Measurements from ENCODE around the gene STX3.
A peak's percentile ranks its signal among the peaks of the same experiment; 100 is the strongest.
"Not testable (repeated sequence)": the region's sequence is repeated elsewhere in the genome, so short reads cannot be mapped to it uniquely, and the experiment has no call there.

The STX3 gene

GRCh38 chr11:59791639-59792038 lies 36.5 kb downstream of the STX3 start:
- DNase-seq (ENCODE audit: low spot score), result no peak

- no peak for DNase-seq (ENCODE audit: low spot score)
Observed at GRCh38 chr11:59792507-59792906, 37.3 kb downstream of the STX3 start.

GRCh38 chr11:59794417-59794816 lies 39.2 kb downstream of the STX3 start:
- no peak for DNase-seq (ENCODE audit: low spot score)

- DNase-seq (ENCODE audit: low spot score), result no peak
Observed at GRCh38 chr11:59800390-59801025, 45.3 kb downstream of the STX3 start.

GRCh38 chr11:59801160-59801706 lies 46.1 kb downstream of the STX3 start:
- DNase-seq (ENCODE audit: low spot score), result no peak

GRCh38 chr11:59801981-59802638 lies 46.9 kb downstream of the STX3 start:
- DNase-seq (ENCODE audit: low spot score), result peak; percentile 83

GRCh38 chr11:59802639-59803176 lies 47.5 kb downstream of the STX3 start:
- peak; percentile 88 for DNase-seq (ENCODE audit: low spot score)

GRCh38 chr11:59804061-59804460 lies 48.9 kb downstream of the STX3 start:
- DNase-seq (ENCODE audit: low spot score), result no peak

- no peak for DNase-seq (ENCODE audit: low spot score)
Observed at GRCh38 chr11:59807047-59807610, 52.0 kb downstream of the STX3 start.

GRCh38 chr11:59810189-59810910 lies 55.2 kb downstream of the STX3 start, which contains the start of gene MRPL16:
MRPL16 (minus strand) TSS chr11:59810778; CDS start chr11:59810658, 120 bp downstream.
- peak; percentile 66 for DNase-seq (ENCODE audit: low spot score)

- peak; percentile 26 for DNase-seq (ENCODE audit: low spot score)
Observed at GRCh38 chr11:59810911-59811259, 55.7 kb downstream of the STX3 start.

GRCh38 chr11:59812220-59812619 lies 57.0 kb downstream of the STX3 start:
- DNase-seq (ENCODE audit: low spot score), result no peak

- DNase-seq (ENCODE audit: low spot score), result no peak
Observed at GRCh38 chr11:59813364-59813763, 58.2 kb downstream of the STX3 start.

GRCh38 chr11:59814021-59814420 lies 58.8 kb downstream of the STX3 start:
- DNase-seq (ENCODE audit: low spot score), result no peak

- no peak for DNase-seq (ENCODE audit: low spot score)
Observed at GRCh38 chr11:59815754-59816153, 60.6 kb downstream of the STX3 start.

GRCh38 chr11:59816434-59816833 lies 61.3 kb downstream of the STX3 start:
- not testable (repeated sequence) for DNase-seq (ENCODE audit: low spot score)

GRCh38 chr11:59818572-59818971 lies 63.4 kb downstream of the STX3 start:
- DNase-seq (ENCODE audit: low spot score), result no peak

GRCh38 chr11:59822989-59823566 lies 67.9 kb downstream of the STX3 start:
- peak; percentile 75 for DNase-seq (ENCODE audit: low spot score)

- DNase-seq (ENCODE audit: low spot score), result no peak
Observed at GRCh38 chr11:59829358-59829757, 74.2 kb downstream of the STX3 start.

- DNase-seq (ENCODE audit: low spot score), result no peak
Observed at GRCh38 chr11:59833602-59834001, 78.4 kb downstream of the STX3 start.

- no peak for DNase-seq (ENCODE audit: low spot score)
Observed at GRCh38 chr11:59839615-59840014, 84.4 kb downstream of the STX3 start.

- DNase-seq (ENCODE audit: low spot score), result no peak
Observed at GRCh38 chr11:59841514-59841913, 86.3 kb downstream of the STX3 start.

All from pons (tissue), 1 donor.